ENCODE data around the gene MYBL2.
"Not testable (repeated sequence)": the region's sequence is repeated elsewhere in the genome, so short reads cannot be mapped to it uniquely, and the experiment has no call there.

The MYBL2 gene

GRCh38 chr20:43666376-43667328 is at the start of gene MYBL2:
MYBL2 (plus strand) TSS chr20:43667114; CDS start chr20:43667284, 170 bp downstream.
- peak; percentile 55 to 68 for DNase-seq

DNA sequence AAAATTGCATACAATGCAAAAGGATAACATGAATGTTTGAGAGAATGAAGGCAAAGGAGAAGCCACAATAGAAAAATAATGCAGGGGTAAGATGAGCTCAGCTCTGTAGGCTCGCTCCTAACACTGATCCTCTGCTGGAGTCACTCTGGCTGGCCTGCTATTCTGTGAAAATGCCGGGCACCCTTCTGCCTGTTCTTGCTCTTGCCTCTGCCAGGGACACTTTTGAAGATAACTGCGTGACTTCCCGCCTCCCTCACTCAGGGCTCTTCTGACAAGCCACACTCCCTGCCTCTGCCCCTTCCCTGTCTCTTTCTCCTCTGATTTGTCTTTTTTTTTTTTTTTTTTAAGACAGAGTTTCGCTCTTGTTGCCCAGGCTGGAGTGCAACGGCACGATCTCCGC is 35.3 kb upstream of the MYBL2 start:
- no peak for DNase-seq

DNA sequence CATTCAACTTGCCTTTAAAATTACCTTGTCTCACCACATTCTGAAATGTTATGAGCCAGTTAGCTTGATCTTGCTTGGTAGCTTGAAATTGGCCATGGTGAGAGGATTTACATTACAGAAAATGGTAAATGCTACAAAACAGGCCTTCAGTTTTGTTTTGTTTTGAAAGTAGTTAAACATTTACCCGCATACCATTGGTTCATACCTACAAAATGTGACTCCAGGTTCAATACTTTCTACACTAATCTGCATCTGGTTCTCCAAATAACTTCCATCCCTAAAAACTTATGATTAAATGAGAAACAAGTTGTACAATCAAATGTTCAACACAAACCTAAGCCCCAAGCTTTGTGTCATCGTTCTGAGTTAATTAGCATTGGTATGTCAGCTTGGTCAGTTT is 30.5 kb upstream of the MYBL2 start:
- DNase-seq: no peak

GRCh38 chr20:43642548-43642947 is 24.4 kb upstream of the MYBL2 start:
- DNase-seq: no peak

GRCh38 chr20:43650997-43651525 is 15.9 kb upstream of the MYBL2 start:
- no peak for DNase-seq

DNA sequence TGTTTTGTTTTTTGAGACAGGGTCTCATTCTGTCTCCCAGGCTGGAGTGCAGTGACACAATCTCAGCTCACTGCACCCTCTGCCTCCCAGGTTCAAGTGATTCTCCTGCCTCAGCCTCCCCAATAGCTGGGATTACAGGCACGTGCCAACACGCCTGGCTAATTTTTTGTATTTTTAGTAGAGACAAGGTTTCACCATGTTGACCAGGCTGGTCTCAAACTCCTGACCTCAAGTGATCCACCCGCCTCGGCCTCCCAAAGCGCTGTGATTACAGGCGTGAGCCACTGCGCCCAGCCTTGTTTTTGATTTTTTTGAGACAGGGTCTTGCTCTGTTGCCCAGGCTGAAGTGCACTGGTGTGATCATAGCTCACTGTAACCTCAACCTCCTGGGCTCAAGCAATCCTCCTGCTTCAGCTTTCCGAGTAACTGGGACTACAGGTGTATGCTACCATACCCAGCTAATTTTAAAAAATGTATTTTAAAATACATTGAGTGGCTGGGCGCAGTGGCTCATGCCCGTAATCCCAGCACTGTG is 15.2 kb upstream of the MYBL2 start:
- not testable (repeated sequence) for DNase-seq

GRCh38 chr20:43653966-43654365 is 12.9 kb upstream of the MYBL2 start:
- no peak for DNase-seq

DNA sequence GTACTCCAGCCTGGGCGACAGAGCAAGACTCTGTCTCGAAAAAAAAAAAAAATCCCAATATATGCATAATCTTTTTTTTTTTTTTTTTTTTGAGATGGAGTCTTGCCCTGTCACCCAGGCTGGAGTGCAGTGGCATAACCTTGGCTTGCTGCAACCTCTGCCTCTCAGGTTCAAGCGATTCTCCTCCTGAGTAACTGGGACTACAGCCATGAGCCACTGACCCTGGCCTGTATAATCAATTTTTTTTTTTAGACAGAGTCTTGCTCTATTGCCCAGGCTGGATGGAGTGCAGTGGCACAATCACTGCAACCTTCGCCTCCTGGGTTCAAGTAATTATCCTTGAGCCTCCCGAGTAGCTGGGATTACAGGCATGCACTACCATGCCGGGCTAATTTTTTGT is 11.7 kb upstream of the MYBL2 start:
- DNase-seq: not testable (repeated sequence)

DNA sequence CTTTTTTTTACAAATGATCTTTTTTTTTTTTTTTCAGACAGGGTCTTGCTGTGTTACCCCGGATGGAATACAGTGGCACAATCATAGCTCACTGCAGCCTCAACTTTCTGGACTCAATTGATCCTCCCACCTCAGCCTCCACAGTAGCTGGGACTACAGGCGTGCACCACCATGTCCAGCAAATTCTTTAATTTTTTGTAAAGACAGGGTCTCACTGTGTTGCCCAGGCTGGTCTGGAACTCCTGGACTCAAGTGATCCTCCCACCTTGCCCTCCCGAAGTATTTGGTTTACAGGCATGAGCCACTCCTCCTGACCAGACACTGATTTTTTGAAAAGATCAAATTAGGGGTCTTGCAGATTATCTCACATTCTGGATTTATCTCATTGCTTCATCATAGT is 11.0 kb upstream of the MYBL2 start:
- no peak for DNase-seq

- DNase-seq: peak in 1 of 2 experiments; percentile 32
Observed at GRCh38 chr20:43658069-43658722, 8.7 kb upstream of the MYBL2 start.

DNA sequence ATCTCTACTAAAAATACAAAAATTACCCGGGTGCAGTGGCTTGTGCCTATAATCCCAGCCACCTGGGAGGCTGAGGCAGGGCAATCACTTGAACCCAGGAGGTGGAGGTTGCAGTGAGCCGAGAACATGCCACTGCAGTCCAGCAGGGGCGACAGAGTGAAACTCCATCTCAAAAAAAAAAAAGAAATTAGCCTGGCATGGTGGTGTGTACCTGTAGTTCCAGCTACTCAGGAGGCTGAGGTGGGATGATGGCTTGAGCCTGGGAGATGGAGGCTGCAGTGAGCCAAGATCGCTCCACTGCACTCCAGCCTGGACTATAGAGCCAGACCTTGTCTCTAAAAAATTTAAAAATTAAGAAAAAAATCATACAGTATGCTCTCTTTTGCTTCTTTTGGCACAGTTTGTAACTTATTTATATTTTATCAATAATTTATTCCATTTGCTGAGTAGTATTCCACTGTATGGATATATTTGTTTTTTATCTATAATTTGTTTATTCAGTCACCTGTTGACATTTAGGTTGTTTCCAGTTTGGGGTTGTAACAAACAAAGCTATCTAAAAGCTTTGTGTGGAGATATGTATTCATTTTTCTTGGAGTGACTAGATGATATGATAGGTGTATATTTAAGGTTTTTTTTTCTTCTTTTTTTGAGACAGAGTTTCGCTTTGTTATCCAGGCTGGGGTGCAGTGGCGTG is 8.0 kb upstream of the MYBL2 start:
- DNase-seq: no peak

- no peak for DNase-seq
Observed at GRCh38 chr20:43662943-43663655, 3.8 kb upstream of the MYBL2 start.

DNA sequence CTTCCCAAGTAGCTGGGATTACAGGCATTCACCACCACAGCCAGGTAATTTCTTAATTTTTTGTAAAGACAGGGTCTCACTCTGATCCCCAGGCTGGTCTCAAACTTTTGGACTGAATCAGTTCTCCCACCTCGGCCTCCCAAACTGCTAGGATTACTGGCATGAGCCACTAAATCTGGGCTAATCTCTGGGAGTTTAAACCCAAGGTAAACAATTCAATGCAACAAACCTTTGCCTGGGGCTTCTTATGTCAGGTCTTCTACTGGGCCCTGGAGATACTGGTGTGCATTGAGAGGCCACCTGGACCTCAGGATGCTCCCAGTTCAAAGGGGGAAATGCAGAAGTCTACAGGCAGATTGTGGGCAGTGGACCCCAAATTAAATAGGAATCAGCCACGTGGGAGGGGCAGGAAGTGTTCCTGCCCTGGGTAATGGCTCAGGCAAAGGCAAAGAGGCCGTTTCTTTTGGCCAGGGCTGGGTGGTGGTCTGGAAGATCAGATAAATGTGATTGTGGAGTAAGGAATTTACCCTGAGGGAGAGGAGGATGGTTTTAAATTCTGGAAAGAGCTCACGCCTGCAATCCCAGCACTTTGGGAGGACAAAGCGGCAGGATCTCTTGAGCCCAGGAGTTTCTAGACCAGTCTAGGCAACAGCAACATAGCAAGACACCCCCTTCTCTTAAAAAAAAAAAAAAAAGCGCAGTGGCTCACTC is 1.3 kb upstream of the MYBL2 start:
- no peak for DNase-seq

GRCh38 chr20:43667341-43668132 is 623 bp downstream of the MYBL2 start:
- no peak for DNase-seq

DNA sequence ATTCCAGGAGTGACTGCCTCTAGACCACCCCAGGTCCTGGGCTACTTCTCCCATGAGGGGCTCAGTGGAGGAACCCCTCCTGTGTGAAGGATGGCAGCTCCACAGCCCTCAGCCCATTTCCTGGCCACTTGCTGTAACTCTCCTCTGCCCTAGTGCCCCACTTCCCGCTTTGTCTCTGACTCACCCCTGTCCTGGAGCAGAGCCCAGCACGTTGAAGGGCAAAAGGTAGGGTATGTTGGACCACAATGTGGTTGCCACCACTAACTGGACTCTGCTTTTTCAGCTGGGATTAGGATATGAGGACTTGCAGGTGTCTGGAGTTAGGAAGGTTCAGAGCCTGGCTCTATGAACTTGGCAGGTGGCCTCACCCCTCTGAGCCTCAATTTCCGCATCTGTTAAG is 2.4 kb downstream of the MYBL2 start:
- DNase-seq: no peak

DNA sequence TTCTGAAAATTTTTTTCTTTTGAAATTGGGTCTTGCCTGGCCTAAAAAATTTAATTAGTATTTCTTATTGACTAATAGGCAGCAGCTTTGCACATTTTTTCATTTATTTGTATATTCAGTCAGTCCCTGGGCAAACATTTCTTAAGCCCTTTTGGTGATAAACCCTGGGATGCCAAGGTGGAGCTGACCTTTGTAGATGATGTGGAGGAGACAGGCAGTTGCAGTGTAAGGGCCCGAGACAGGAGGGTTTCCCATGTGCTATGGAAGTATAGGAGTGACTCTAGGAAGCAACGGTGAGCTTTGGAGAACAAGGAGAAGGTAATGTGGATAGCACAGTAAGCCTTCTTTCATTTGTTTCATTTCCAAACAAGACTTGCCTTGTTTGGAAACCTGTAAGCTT is 3.5 kb downstream of the MYBL2 start:
- no peak for DNase-seq

DNA sequence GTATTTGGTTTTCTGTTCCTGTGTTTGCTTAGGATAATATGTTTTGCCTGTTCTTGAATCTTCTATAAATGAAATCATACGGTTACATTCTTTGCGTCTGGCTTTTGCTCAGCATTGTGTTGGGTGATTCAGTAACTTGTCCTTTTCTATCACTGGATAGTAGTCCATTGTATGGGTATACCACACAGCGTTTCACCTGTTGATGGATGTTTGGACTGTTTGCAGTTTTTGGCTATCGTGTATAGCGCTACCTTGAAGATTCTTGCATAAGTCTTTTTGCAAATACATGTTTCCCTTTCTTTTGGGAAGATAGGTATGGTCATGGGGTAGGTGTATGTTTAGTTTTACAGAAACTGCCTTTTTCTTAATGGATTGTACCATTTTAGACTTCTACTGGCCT is 9.5 kb downstream of the MYBL2 start:
- DNase-seq: no peak

- DNase-seq: no peak
Observed at GRCh38 chr20:43680981-43681380, 14.1 kb downstream of the MYBL2 start.

GRCh38 chr20:43681468-43681942 is 14.6 kb downstream of the MYBL2 start:
- DNase-seq: no peak

DNA sequence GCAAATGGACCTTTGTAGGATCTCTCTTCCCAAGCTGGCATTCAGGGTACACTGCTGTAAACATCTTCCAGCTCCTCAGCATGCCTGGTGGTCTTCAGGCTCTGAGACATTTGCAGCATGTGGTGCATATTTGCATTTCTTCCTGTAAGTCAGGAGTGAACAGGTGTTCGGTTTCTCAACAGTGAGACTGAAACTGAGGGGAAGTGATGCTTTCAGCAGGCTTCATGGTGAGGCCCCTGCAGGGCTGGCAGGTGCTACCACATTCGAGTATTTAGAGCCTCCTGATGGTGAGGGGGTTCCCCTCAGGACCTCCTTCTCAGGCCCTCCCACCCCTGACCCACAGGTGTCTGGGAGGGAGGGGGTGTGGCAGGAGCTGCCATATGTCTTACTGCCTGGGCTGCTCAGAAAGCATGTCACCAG is 15.1 kb downstream of the MYBL2 start:
- DNase-seq: no peak

GRCh38 chr20:43682446-43682845 is 15.5 kb downstream of the MYBL2 start:
- no peak for DNase-seq
